Measurements from ENCODE around the gene TOP1. TPM values are rescaled to one million over a fixed set of nuclear protein-coding genes. Genes with fewer than 3 reads are reported as not detected.

Gene TOP1
- total and polyA plus RNA-seq, 9 of the 15 experiments (the other 6 are each of a cell fraction or from before 2014, with no cell fraction given) = 26.4 to 127 (median 39.6) TPM

- TF ChIP-seq MGA (IDR thresholded peaks at IDR 0.05) = peak; percentile 78
- TF ChIP-seq HMGXB4 (CRISPR knock-in tag; IDR thresholded peaks at IDR 0.05) = no peak
- TF ChIP-seq HNRNPH1 (optimal IDR thresholded peaks at IDR 0.05; ENCODE audit: low read depth, low read length) = no peak
- no peak for TF ChIP-seq SFPQ (IDR thresholded peaks at IDR 0.05; ENCODE audit: low read depth, low read length)
- TF ChIP-seq OTX1 (CRISPR knock-in tag; IDR thresholded peaks at IDR 0.05) = no peak
- TF ChIP-seq PKNOX1 (IDR thresholded peaks at IDR 0.05) = peak; percentile 99
Measured at GRCh38 chr20:41136680-41137613, 108.3 kb downstream of the TOP1 start, which contains the start of gene PLCG1 (continued).
